CD4-positive, alpha-beta T cell treated with Interleukin-6 at 100 ng/mL for 8 hours (primary cell): ENCODE results near the gene LRP1B.

Experiments used
- DNase-seq: peaks from one replicate; pipeline ENCODE4 v3.0.0-alpha.2; 2020; ENCODE audit warnings: mixed read lengths, low spot score

LRP1B gene

GRCh38 chr2:141589314-141589713, 541.5 kb downstream of the LRP1B start:
- DNase-seq: no peak

GRCh38 chr2:141586985-141587384, 543.8 kb downstream of the LRP1B start:
- DNase-seq: no peak

- DNase-seq: no peak
These were observed 548.6 kb downstream of the LRP1B start for GRCh38 chr2:141582213-141582612.

GRCh38 chr2:141579071-141579470, 551.7 kb downstream of the LRP1B start:
- no peak for DNase-seq

GRCh38 chr2:141570474-141571131, 560.2 kb downstream of the LRP1B start:
- no peak for DNase-seq

GRCh38 chr2:141569941-141570340, 560.9 kb downstream of the LRP1B start:
- no peak for DNase-seq

GRCh38 chr2:141565597-141565996, 565.2 kb downstream of the LRP1B start:
- DNase-seq: no peak

- no peak for DNase-seq
These were observed 570.1 kb downstream of the LRP1B start for GRCh38 chr2:141560723-141561122.

- DNase-seq: no peak
These were observed 573.3 kb downstream of the LRP1B start for GRCh38 chr2:141557329-141558095.

GRCh38 chr2:141555876-141556470, 574.8 kb downstream of the LRP1B start:
- no peak for DNase-seq

- no peak for DNase-seq
These were observed 576.0 kb downstream of the LRP1B start for GRCh38 chr2:141554810-141555209.

- no peak for DNase-seq
These were observed 596.0 kb downstream of the LRP1B start for GRCh38 chr2:141534666-141535362.

- no peak for DNase-seq
These were observed 601.2 kb downstream of the LRP1B start for GRCh38 chr2:141529659-141530058.

- DNase-seq: no peak
These were observed 601.8 kb downstream of the LRP1B start for GRCh38 chr2:141528990-141529389.

GRCh38 chr2:141526760-141527159, 604.1 kb downstream of the LRP1B start:
- no peak for DNase-seq

- DNase-seq: no peak
These were observed 606.0 kb downstream of the LRP1B start for GRCh38 chr2:141524777-141525176.

- no peak for DNase-seq
These were observed 607.6 kb downstream of the LRP1B start for GRCh38 chr2:141523199-141523598.

- no peak for DNase-seq
These were observed 608.1 kb downstream of the LRP1B start for GRCh38 chr2:141522702-141523101.

GRCh38 chr2:141522048-141522447, 608.8 kb downstream of the LRP1B start:
- no peak for DNase-seq

GRCh38 chr2:141519906-141520305, 610.9 kb downstream of the LRP1B start:
- no peak for DNase-seq

- DNase-seq: no peak
These were observed 612.9 kb downstream of the LRP1B start for GRCh38 chr2:141517852-141518421.

- no peak for DNase-seq
These were observed 613.5 kb downstream of the LRP1B start for GRCh38 chr2:141517180-141517851.
